ENCODE results near the gene FAM43B.

Gene FAM43B

GRCh38 chr1:20508411-20508771, 44.0 kb upstream of the FAM43B start:
- TF ChIP-seq FOXP2 (optimal IDR thresholded peaks at IDR 0.05; ENCODE audit: borderline replicate concordance, extremely low read depth, extremely low read length, insufficient read depth) (no peak), TAF1 (IDR thresholded peaks at IDR 0.05; ENCODE audit: borderline replicate concordance, insufficient read depth, low read length) (no peak), SIN3A (IDR thresholded peaks at IDR 0.05; ENCODE audit: borderline replicate concordance, insufficient read depth, low read length) (no peak), POLR2AphosphoS5 (IDR thresholded peaks at IDR 0.05; ENCODE audit: low read depth, low read length) (no peak), REST (IDR thresholded peaks at IDR 0.05; ENCODE audit: insufficient read depth in 1 of 2, low read depth in 2 of 2, low read length in 2 of 2) (no peak)

- TF ChIP-seq FOXP2 (optimal IDR thresholded peaks at IDR 0.05; ENCODE audit: borderline replicate concordance, extremely low read depth, extremely low read length, insufficient read depth) = no peak
- TF ChIP-seq REST (IDR thresholded peaks at IDR 0.05; ENCODE audit: insufficient read depth in 1 of 2, low read depth in 2 of 2, low read length in 2 of 2) = no peak
- TF ChIP-seq POLR2AphosphoS5 (IDR thresholded peaks at IDR 0.05; ENCODE audit: low read depth, low read length) = no peak
- no peak for TF ChIP-seq SIN3A (IDR thresholded peaks at IDR 0.05; ENCODE audit: borderline replicate concordance, insufficient read depth, low read length)
- no peak for TF ChIP-seq TAF1 (IDR thresholded peaks at IDR 0.05; ENCODE audit: borderline replicate concordance, insufficient read depth, low read length)
These were observed 40.6 kb upstream of the FAM43B start for GRCh38 chr1:20511518-20512428.

- no peak for TF ChIP-seq TAF1 (IDR thresholded peaks at IDR 0.05; ENCODE audit: borderline replicate concordance, insufficient read depth, low read length)
- TF ChIP-seq POLR2AphosphoS5 (IDR thresholded peaks at IDR 0.05; ENCODE audit: low read depth, low read length) = no peak
- TF ChIP-seq SIN3A (IDR thresholded peaks at IDR 0.05; ENCODE audit: borderline replicate concordance, insufficient read depth, low read length) = no peak
- no peak for TF ChIP-seq REST (IDR thresholded peaks at IDR 0.05; ENCODE audit: insufficient read depth in 1 of 2, low read depth in 2 of 2, low read length in 2 of 2)
- TF ChIP-seq FOXP2 (optimal IDR thresholded peaks at IDR 0.05; ENCODE audit: borderline replicate concordance, extremely low read depth, extremely low read length, insufficient read depth) = no peak
These were observed 30.2 kb upstream of the FAM43B start for GRCh38 chr1:20521960-20522861.

DNA sequence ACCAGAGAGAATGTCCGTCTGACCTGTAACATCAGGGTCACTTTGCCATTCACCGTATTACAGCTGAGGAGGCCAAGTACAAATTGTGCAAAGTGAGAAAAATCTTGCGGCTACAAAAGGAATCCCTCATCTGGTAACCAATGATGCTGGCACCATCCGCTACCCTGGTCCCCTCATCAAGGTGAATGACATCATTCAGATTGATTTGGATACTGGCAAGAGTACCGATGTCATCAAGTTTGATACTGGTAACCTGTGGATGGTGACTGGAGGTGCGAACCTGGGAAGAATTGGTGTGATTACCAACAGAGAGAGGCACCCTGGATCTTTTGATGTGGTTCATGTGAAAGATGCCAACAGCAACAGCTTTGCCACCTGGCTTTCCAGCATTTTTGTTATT, 26.1 kb upstream of the FAM43B start:
- TF ChIP-seq REST (IDR thresholded peaks at IDR 0.05; ENCODE audit: insufficient read depth in 1 of 2, low read depth in 2 of 2, low read length in 2 of 2) (no peak), FOXP2 (optimal IDR thresholded peaks at IDR 0.05; ENCODE audit: borderline replicate concordance, extremely low read depth, extremely low read length, insufficient read depth) (no peak), TAF1 (IDR thresholded peaks at IDR 0.05; ENCODE audit: borderline replicate concordance, insufficient read depth, low read length) (no peak)

All from PFSK-1 (cell line).